Vagina (tissue), 2 donors: ENCODE results near the gene INO80E.

Source experiments
- POLR2A ChIP-seq, 2 donors: fragments of 450-650 bp; IDR thresholded peaks; one replicate each; pipeline ENCODE4 v1.6.1; 2017; ENCODE audit warnings: antibody characterized with exemption in 2 of 2, mild to moderate bottlenecking in 2 of 2, moderate library complexity in 2 of 2
- TF ChIP-seq, protein P1 (sequence below), 3 experiments: fragments of 450-650 bp in 2 of 3; fragments of 200-600 bp in 1 of 3; sonication (generic) in 1 of 3; IDR thresholded peaks; one replicate each; pipeline ENCODE4 v1.5.1; 2017 to 2019; ENCODE audit warnings: antibody characterized with exemption in 3 of 3, mild to moderate bottlenecking in 2 of 3, moderate library complexity in 2 of 3

DNA sequence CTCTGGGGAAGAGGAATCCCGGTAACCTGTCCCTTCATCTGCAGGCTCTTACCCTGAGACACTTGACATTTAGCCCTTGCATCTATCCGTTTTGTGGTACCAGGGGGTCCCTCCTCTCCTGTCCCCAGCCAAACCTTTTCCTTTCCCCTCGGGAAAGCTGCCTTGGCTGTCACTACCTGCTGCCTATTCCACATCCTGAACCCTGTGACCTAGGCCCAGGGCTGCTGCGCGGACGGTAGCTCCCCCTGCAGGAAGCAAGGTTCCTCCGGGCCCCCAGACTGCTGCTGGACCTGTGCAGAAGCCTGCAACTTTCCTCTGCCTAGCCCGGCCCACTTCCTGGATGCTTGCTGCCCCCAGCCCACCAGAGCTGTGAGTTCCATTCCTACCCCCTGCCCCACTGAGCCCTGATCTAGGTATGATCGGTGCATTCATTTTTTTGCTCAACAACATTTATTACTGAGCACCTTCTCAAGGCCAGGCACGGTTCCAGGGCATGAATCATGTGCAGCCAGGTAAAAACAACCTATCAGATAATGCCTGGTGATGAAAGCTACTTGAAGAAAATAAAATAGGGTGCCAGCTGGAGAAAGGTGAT is 59.0 kb downstream of the INO80E start:
- no peak for TF ChIP-seq POLR2A (IDR thresholded peaks at IDR 0.05)
- TF ChIP-seq, protein P1, sequence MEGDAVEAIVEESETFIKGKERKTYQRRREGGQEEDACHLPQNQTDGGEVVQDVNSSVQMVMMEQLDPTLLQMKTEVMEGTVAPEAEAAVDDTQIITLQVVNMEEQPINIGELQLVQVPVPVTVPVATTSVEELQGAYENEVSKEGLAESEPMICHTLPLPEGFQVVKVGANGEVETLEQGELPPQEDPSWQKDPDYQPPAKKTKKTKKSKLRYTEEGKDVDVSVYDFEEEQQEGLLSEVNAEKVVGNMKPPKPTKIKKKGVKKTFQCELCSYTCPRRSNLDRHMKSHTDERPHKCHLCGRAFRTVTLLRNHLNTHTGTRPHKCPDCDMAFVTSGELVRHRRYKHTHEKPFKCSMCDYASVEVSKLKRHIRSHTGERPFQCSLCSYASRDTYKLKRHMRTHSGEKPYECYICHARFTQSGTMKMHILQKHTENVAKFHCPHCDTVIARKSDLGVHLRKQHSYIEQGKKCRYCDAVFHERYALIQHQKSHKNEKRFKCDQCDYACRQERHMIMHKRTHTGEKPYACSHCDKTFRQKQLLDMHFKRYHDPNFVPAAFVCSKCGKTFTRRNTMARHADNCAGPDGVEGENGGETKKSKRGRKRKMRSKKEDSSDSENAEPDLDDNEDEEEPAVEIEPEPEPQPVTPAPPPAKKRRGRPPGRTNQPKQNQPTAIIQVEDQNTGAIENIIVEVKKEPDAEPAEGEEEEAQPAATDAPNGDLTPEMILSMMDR (IDR thresholded peaks at IDR 0.05) = peak in 1 of 3 experiments; percentile 23
